ENCODE measurements around the gene UBASH3B.

DNA sequence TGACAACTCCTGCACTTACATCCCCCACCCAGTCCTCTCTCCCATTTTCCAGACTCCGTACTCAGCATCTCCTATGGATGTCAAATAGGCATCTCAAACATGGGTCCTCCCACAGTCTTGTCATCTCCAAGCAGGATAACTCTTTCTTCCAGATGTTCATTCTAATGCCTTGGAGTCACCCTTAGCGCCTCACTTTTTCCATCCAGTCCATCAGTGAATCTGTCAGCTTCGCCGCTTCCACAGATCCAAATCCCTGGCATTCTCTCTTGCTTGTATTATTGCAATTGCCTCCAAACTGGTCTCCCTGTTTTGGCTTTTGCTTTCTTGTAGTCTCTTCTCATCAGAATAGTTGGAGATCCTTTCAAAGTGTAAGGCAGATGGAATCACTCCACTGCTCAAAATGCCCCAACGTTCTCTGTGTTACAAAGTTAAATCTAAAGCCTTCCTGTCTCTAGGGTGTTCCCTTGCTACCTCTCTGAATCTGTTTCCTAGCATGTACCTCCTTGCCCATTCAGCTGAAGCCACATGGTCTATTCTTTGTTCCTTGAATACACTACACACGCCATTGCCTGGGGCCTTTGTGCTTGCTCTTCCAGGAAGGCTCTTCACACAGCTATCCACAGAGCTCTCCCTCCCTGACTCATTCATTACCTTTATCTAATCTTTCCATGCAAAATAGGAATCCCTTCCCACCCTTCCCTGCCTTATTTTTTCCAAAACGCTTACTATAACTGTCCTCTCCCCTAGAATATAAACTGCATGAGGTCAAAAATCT lies 64.8 kb downstream of the UBASH3B start:
- TF ChIP-seq, protein P1, sequence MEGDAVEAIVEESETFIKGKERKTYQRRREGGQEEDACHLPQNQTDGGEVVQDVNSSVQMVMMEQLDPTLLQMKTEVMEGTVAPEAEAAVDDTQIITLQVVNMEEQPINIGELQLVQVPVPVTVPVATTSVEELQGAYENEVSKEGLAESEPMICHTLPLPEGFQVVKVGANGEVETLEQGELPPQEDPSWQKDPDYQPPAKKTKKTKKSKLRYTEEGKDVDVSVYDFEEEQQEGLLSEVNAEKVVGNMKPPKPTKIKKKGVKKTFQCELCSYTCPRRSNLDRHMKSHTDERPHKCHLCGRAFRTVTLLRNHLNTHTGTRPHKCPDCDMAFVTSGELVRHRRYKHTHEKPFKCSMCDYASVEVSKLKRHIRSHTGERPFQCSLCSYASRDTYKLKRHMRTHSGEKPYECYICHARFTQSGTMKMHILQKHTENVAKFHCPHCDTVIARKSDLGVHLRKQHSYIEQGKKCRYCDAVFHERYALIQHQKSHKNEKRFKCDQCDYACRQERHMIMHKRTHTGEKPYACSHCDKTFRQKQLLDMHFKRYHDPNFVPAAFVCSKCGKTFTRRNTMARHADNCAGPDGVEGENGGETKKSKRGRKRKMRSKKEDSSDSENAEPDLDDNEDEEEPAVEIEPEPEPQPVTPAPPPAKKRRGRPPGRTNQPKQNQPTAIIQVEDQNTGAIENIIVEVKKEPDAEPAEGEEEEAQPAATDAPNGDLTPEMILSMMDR (IDR thresholded peaks at IDR 0.05; ENCODE audit: poor library complexity): no peak
- TF ChIP-seq EZH2phosphoT487 (IDR thresholded peaks at IDR 0.05; ENCODE audit: low read depth, severe bottlenecking, unreplicated experiment): no peak
